ENCODE results near the gene NT5DC4.

DNA sequence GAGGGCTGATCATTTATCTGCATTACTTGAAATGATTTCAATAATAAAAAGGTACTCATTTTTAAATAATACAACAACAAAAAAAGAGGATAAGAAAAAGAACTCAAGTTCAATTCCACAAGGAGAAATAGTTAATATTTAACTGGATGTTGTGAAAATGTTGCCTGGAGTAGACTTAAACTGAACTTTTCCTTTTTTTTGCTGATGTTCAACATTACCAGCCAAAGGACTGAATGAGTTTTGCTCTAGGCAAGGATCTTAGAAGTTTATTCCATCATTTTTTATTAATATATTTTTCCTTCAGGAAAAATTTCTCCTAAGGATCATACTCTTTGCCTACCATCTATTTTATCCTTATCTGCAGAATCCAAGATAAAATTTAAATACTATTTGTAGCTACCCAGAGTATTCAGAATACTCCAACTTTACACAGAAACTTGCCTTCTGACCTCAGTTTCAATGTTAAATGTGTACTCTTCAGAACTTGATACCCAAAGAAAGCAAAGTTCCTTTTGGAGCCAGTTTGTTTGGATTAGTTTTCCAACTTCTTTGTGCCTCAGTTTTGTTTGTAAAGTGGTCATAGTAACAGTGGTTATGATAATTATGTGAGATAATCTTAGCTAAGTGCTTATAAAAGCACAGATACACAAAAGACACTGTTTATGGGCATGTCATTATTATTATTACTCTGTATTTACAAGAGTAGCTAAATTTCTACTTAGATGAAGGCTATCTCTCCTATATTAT, 30.8 kb downstream of the NT5DC4 start:
- TF ChIP-seq, protein P1, sequence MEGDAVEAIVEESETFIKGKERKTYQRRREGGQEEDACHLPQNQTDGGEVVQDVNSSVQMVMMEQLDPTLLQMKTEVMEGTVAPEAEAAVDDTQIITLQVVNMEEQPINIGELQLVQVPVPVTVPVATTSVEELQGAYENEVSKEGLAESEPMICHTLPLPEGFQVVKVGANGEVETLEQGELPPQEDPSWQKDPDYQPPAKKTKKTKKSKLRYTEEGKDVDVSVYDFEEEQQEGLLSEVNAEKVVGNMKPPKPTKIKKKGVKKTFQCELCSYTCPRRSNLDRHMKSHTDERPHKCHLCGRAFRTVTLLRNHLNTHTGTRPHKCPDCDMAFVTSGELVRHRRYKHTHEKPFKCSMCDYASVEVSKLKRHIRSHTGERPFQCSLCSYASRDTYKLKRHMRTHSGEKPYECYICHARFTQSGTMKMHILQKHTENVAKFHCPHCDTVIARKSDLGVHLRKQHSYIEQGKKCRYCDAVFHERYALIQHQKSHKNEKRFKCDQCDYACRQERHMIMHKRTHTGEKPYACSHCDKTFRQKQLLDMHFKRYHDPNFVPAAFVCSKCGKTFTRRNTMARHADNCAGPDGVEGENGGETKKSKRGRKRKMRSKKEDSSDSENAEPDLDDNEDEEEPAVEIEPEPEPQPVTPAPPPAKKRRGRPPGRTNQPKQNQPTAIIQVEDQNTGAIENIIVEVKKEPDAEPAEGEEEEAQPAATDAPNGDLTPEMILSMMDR (IDR thresholded peaks at IDR 0.05 in 2 of 3, conservative IDR thresholded peaks at IDR 0.05 in 1 of 3; ENCODE audit: borderline replicate concordance in 1 of 3, insufficient read depth in 1 of 3, low read depth in 2 of 3, low read length in 2 of 3) = no peak
- no peak for TF ChIP-seq EZH2 (IDR thresholded peaks at IDR 0.05)
- TF ChIP-seq POLR2AphosphoS5 (IDR thresholded peaks at IDR 0.05; ENCODE audit: low read depth, low read length) = no peak
- no peak for TF ChIP-seq JUND (IDR thresholded peaks at IDR 0.05)
- TF ChIP-seq, protein P2, sequence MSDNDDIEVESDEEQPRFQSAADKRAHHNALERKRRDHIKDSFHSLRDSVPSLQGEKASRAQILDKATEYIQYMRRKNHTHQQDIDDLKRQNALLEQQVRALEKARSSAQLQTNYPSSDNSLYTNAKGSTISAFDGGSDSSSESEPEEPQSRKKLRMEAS (IDR thresholded peaks at IDR 0.05) = no peak
- TF ChIP-seq CEBPB (IDR thresholded peaks at IDR 0.05; ENCODE audit: low read depth) = no peak
- no peak for TF ChIP-seq TCF7L2 (IDR thresholded peaks at IDR 0.05; ENCODE audit: borderline replicate concordance, extremely low read depth, insufficient read depth, insufficient read length)
- TF ChIP-seq ZNF274 (IDR thresholded peaks at IDR 0.05; ENCODE audit: low read depth, low read length) = no peak
- TF ChIP-seq YY1 (IDR thresholded peaks at IDR 0.05; ENCODE audit: extremely low read depth, insufficient replicate concordance, low read depth, low read length) = no peak
